Neural cell (in vitro differentiated cells): ENCODE data around the gene OR2F2. TPM values are rescaled to one million over a fixed set of nuclear protein-coding genes. Genes with fewer than 3 reads are reported as not detected.

Source experiments
- H2AFZ ChIP-seq: fragments of 200-600, 300-800 bp; sonication (generic), shearing (Covaris generic); 2 replicates; pipeline ENCODE4 v1.6.0; 2014; ENCODE audit warnings: low read depth, mild to moderate bottlenecking, antibody characterized with exemption, low read length, moderate library complexity
- H3F3A ChIP-seq: fragments of 200-600 bp; shearing (Covaris generic); 2 replicates; pipeline ENCODE4 v1.6.1; 2016; ENCODE audit warnings: mild to moderate bottlenecking, moderate library complexity, mixed read lengths, antibody characterized with exemption, low read length; ENCODE audit not compliant: insufficient read depth, poor library complexity, severe bottlenecking
- H3K27ac ChIP-seq: fragments of 200-600, 300-800 bp; sonication (generic), shearing (Covaris generic); 2 replicates; pipeline ENCODE4 v1.5.1; 2014; ENCODE audit warnings: mild to moderate bottlenecking, low read length, moderate library complexity
- H3K27me3 ChIP-seq: fragments of 300-800, 200-600 bp; sonication (generic), shearing (Covaris generic); 2 replicates; pipeline ENCODE4 v1.6.0; 2014; ENCODE audit warnings: mild to moderate bottlenecking, low read depth, low read length, moderate library complexity; ENCODE audit not compliant: insufficient read depth
- H3K36me3 ChIP-seq: fragments of 300-800, 200-600 bp; sonication (generic), shearing (Covaris generic); 2 replicates; pipeline ENCODE4 v1.5.1; 2014; ENCODE audit warnings: mild to moderate bottlenecking, antibody characterized with exemption, low read length, moderate library complexity; ENCODE audit not compliant: insufficient read depth
- H3K4me2 ChIP-seq: fragments of 300-800, 200-600 bp; sonication (generic), shearing (Covaris generic); 2 replicates; pipeline ENCODE4 v1.6.0; 2014; ENCODE audit warnings: mild to moderate bottlenecking, low read length
- H3K4me3 ChIP-seq: fragments of 300-800, 200-600 bp; sonication (generic), shearing (Covaris generic); 2 replicates; pipeline ENCODE4 v1.5.1; 2014; ENCODE audit warnings: mild to moderate bottlenecking, low read length, moderate library complexity
- H3K79me2 ChIP-seq: fragments of 200-600 bp; shearing (Covaris generic); replicated peaks from 2 replicates; pipeline ENCODE4 v1.6.0; 2014; ENCODE audit warnings: mild to moderate bottlenecking, low read length, moderate library complexity; ENCODE audit not compliant: insufficient read depth
- H3K9ac ChIP-seq: fragments of 300-800, 200-600 bp; sonication (generic), shearing (Covaris generic); 2 replicates; pipeline ENCODE4 v1.6.1; 2016; ENCODE audit warnings: mild to moderate bottlenecking, low read length, mixed read lengths
- H3K9me2 ChIP-seq: fragments of 200-600 bp; shearing (Covaris generic); 2 replicates; pipeline ENCODE4 v1.6.1; 2016; ENCODE audit warnings: mild to moderate bottlenecking, low read length, mixed read lengths; ENCODE audit not compliant: insufficient read depth
- H3K9me3 ChIP-seq: fragments of 200-600, 300-800 bp; sonication (generic), shearing (Covaris generic); 2 replicates; pipeline ENCODE4 v1.6.1; 2016; ENCODE audit warnings: mild to moderate bottlenecking, mixed run types, low read length, moderate library complexity, mixed read lengths
- H4K20me1 ChIP-seq: fragments of 200-600 bp; shearing (Covaris generic); 2 replicates; pipeline ENCODE4 v1.6.1; 2016; ENCODE audit warnings: mild to moderate bottlenecking, mixed run types; ENCODE audit not compliant: insufficient read depth
- EP300 ChIP-seq: fragments of 450-650 bp; conservative IDR thresholded peaks from 2 replicates; pipeline ENCODE4 v1.6.1; 2014; ENCODE audit warnings: antibody characterized with exemption, mild to moderate bottlenecking, moderate library complexity; ENCODE audit not compliant: poor library complexity, severe bottlenecking
- EZH2 ChIP-seq: fragments of 200-600, 300-800 bp; shearing (Covaris generic), sonication (generic); IDR thresholded peaks from 2 replicates; pipeline ENCODE4 v1.6.1; 2014; ENCODE audit warnings: antibody characterized with exemption, low read length, borderline replicate concordance, mild to moderate bottlenecking; ENCODE audit not compliant: insufficient read depth, poor library complexity, severe bottlenecking
- MXI1 ChIP-seq: fragments of 450-650 bp; conservative IDR thresholded peaks from 2 replicates; pipeline ENCODE4 v1.6.1; 2014; ENCODE audit warnings: antibody characterized with exemption, mild to moderate bottlenecking; ENCODE audit not compliant: poor library complexity, severe bottlenecking
- POLR2AphosphoS5 ChIP-seq: IDR thresholded peaks from 2 replicates; pipeline ENCODE4 v1.6.1; 2012
- RAD21 ChIP-seq: fragments of 450-650 bp; conservative IDR thresholded peaks from 2 replicates; pipeline ENCODE4 v1.6.1; 2014; ENCODE audit warnings: antibody characterized with exemption, mild to moderate bottlenecking, moderate library complexity
- SMC3 ChIP-seq: fragments of 450-650 bp; conservative IDR thresholded peaks from 2 replicates; pipeline ENCODE4 v1.6.1; 2014; ENCODE audit warnings: antibody characterized with exemption, mild to moderate bottlenecking, moderate library complexity; ENCODE audit not compliant: poor library complexity
- TAF1 ChIP-seq: IDR thresholded peaks from 2 replicates; pipeline ENCODE4 v1.6.1; 2012; ENCODE audit warnings: low read depth
- polyA plus RNA-seq: library from polyadenylated mRNA; depleted of rRNA; stranded (reverse); fragments of >200 nt; gene quantifications from 2 replicates; pipeline ENCODE4 v1.2.3, GENCODE V29; 2014
- TF ChIP-seq, protein P1 (sequence below): IDR thresholded peaks from 2 replicates; pipeline ENCODE4 v1.6.1; 2012; ENCODE audit warnings: borderline replicate concordance
- TF ChIP-seq, protein P2 (sequence below): fragments of 450-650 bp; IDR thresholded peaks from 2 replicates; pipeline ENCODE4 v1.5.1; 2014; ENCODE audit warnings: antibody characterized with exemption, mild to moderate bottlenecking, moderate library complexity; ENCODE audit not compliant: poor library complexity, severe bottlenecking

OR2F2 gene
- polyA plus RNA-seq, 1 donor from 2014 or later, result not detected

DNA sequence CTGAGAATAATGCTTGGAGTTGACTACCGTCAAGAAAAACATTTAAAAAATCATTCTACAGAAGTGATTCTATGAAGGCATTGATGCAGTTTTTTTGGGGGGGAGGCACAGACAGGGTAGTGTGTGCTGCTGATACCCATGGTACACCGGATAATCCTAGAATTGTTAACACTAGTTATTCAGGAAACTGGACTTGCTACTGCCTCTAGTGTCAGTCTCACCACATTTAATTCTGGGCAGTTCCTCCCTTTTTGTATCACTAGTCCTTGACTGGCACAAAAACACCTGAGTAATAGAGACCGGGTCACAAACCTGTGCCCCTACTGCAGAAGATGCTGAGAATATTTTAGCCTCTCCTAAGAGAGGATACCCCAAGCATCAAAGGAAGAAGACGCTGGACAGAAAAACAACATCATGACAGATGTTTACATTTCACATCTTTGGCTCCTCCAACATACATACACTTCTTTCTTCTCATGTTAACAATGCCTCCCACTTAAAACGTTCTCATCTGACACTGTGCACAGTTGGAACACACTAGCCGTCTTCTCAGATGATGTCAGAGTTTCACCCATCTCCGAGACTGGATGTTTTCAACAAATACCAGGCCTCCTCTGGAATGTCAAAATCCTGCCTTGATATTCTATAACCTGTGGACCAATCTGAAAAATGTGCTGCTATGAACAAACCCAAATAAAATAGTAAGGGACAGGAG lies 19.9 kb upstream of the OR2F2 start:
- Histone ChIP-seq H3K27ac (no peak overlapping the region), H3K9me3 (no peaks in the 10 kb centered on the region), H3F3A (no peaks in the 10 kb centered on the region), H3K9ac (no peak overlapping the region), H3K4me2 (no peak overlapping the region), H2AFZ (no peak overlapping the region), H3K9me2 (no peaks in the 10 kb centered on the region), H3K27me3 (no peaks in the 10 kb centered on the region), H3K4me3 (no peak overlapping the region), H3K79me2 (no peaks in the 10 kb centered on the region), H3K36me3 (no peaks in the 10 kb centered on the region), H4K20me1 (no peaks in the 10 kb centered on the region)
- TF ChIP-seq TAF1 (no peak), SMC3 (no peak), EP300 (no peak), EZH2 (no peak), POLR2AphosphoS5 (no peak), MXI1 (no peak)
- TF ChIP-seq, protein P1, sequence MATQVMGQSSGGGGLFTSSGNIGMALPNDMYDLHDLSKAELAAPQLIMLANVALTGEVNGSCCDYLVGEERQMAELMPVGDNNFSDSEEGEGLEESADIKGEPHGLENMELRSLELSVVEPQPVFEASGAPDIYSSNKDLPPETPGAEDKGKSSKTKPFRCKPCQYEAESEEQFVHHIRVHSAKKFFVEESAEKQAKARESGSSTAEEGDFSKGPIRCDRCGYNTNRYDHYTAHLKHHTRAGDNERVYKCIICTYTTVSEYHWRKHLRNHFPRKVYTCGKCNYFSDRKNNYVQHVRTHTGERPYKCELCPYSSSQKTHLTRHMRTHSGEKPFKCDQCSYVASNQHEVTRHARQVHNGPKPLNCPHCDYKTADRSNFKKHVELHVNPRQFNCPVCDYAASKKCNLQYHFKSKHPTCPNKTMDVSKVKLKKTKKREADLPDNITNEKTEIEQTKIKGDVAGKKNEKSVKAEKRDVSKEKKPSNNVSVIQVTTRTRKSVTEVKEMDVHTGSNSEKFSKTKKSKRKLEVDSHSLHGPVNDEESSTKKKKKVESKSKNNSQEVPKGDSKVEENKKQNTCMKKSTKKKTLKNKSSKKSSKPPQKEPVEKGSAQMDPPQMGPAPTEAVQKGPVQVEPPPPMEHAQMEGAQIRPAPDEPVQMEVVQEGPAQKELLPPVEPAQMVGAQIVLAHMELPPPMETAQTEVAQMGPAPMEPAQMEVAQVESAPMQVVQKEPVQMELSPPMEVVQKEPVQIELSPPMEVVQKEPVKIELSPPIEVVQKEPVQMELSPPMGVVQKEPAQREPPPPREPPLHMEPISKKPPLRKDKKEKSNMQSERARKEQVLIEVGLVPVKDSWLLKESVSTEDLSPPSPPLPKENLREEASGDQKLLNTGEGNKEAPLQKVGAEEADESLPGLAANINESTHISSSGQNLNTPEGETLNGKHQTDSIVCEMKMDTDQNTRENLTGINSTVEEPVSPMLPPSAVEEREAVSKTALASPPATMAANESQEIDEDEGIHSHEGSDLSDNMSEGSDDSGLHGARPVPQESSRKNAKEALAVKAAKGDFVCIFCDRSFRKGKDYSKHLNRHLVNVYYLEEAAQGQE, result no peak

DNA sequence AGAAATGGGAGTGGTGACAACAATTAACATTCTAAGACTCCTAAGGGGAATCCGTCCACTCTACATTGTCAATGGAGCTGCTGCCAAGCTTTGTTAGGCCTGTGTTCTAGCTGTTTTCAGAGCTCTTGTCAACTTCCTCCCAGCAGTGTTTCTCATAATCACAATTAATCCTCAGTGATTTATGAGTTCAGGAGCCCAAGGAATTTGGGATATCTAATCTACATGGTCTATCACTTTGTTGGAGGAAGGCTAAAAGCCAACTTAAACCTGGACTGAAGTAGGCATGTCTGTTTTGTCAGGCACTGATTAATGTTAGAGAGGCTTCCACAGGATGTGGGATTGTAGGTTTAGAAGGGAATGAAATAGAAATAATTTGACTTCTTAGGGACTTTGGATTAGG lies 10.2 kb upstream of the OR2F2 start:
- no peaks in the 10 kb centered on the region for H3F3A ChIP-seq
- H3K27ac ChIP-seq, result no peak overlapping the region
- H2AFZ ChIP-seq, result no peak overlapping the region
- no peaks in the 10 kb centered on the region for H3K36me3 ChIP-seq
- H3K79me2 ChIP-seq, result no peaks in the 10 kb centered on the region
- H3K9me2 ChIP-seq, result no peaks in the 10 kb centered on the region
- H4K20me1 ChIP-seq, result no peaks in the 10 kb centered on the region
- TF ChIP-seq EP300, result no peak
- no peak for TF ChIP-seq RAD21
- TF ChIP-seq, protein P2, sequence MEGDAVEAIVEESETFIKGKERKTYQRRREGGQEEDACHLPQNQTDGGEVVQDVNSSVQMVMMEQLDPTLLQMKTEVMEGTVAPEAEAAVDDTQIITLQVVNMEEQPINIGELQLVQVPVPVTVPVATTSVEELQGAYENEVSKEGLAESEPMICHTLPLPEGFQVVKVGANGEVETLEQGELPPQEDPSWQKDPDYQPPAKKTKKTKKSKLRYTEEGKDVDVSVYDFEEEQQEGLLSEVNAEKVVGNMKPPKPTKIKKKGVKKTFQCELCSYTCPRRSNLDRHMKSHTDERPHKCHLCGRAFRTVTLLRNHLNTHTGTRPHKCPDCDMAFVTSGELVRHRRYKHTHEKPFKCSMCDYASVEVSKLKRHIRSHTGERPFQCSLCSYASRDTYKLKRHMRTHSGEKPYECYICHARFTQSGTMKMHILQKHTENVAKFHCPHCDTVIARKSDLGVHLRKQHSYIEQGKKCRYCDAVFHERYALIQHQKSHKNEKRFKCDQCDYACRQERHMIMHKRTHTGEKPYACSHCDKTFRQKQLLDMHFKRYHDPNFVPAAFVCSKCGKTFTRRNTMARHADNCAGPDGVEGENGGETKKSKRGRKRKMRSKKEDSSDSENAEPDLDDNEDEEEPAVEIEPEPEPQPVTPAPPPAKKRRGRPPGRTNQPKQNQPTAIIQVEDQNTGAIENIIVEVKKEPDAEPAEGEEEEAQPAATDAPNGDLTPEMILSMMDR, result no peak
- no peak for TF ChIP-seq SMC3
- no peak for TF ChIP-seq TAF1
- TF ChIP-seq, protein P1, result no peak
- no peak for TF ChIP-seq EZH2
- TF ChIP-seq POLR2AphosphoS5, result no peak
- no peak for TF ChIP-seq MXI1
- no peaks in the 10 kb centered on the region for H3K27me3 ChIP-seq
- no peak overlapping the region for H3K9ac ChIP-seq
- no peaks in the 10 kb centered on the region for H3K9me3 ChIP-seq
- H3K4me2 ChIP-seq, result no peak overlapping the region
- H3K4me3 ChIP-seq, result no peak overlapping the region
